ENCODE results near the gene CHI3L1.

The CHI3L1 gene

GRCh38 chr1:203140743-203141520 is 45.6 kb downstream of the CHI3L1 start:
- no peak overlapping the region for H3K4me2 ChIP-seq (ENCODE audit: insufficient read depth, low read length)
- H3K4me1 ChIP-seq (ENCODE audit: insufficient read depth, low read length), result no peaks in the 10 kb centered on the region
- no peak overlapping the region for H3K27ac ChIP-seq (ENCODE audit: low read length)
- no peak overlapping the region for H3K9ac ChIP-seq (ENCODE audit: low read depth, low read length)
- TF ChIP-seq CTCF (IDR thresholded peaks at IDR 0.05; ENCODE audit: borderline replicate concordance, extremely low read depth, low read length, poor library complexity, severe bottlenecking) (no peak), EZH2 (IDR thresholded peaks at IDR 0.05; ENCODE audit: borderline replicate concordance, low read depth, low read length, severe bottlenecking) (no peak)
- no peak for ATAC-seq (ENCODE audit: insufficient read depth, low read depth)
- DNase-seq, result no peak
- H3K36me3 ChIP-seq (ENCODE audit: insufficient read depth, low read length), result no peaks in the 10 kb centered on the region
- peaks cover 52% of the 10 kb centered on the region for H3K27me3 ChIP-seq (ENCODE audit: insufficient read depth, low read length, poor library complexity)
- H3K9me3 ChIP-seq (ENCODE audit: insufficient read depth, low read length, severe bottlenecking), result no peaks in the 10 kb centered on the region
- H3K79me2 ChIP-seq (ENCODE audit: insufficient read depth, low read length), result no peaks in the 10 kb centered on the region
- no peak overlapping the region for H3K4me3 ChIP-seq (ENCODE audit: low read depth in 1 of 2, low read length in 2 of 2)
- no peaks in the 10 kb centered on the region; the same call in 1 of the 2 replicates for H4K20me1 ChIP-seq (ENCODE audit: insufficient read depth, low read length)
- H2AFZ ChIP-seq (ENCODE audit: low read depth, low read length), result no peak overlapping the region

- Histone ChIP-seq H3K9me3 (ENCODE audit: insufficient read depth, low read length, severe bottlenecking) (no peaks in the 10 kb centered on the region), H2AFZ (ENCODE audit: low read depth, low read length) (no peak overlapping the region), H4K20me1 (ENCODE audit: insufficient read depth, low read length) (no peaks in the 10 kb centered on the region; the same call in 1 of the 2 replicates), H3K4me1 (ENCODE audit: insufficient read depth, low read length) (no peaks in the 10 kb centered on the region), H3K79me2 (ENCODE audit: insufficient read depth, low read length) (no peaks in the 10 kb centered on the region), H3K4me3 (ENCODE audit: low read depth in 1 of 2, low read length in 2 of 2) (no peak overlapping the region), H3K4me2 (ENCODE audit: insufficient read depth, low read length) (no peak overlapping the region), H3K9ac (ENCODE audit: low read depth, low read length) (no peak overlapping the region), H3K27ac (ENCODE audit: low read length) (no peak overlapping the region), H3K27me3 (ENCODE audit: insufficient read depth, low read length, poor library complexity) (peaks cover 52% of the 10 kb centered on the region), H3K36me3 (ENCODE audit: insufficient read depth, low read length) (no peaks in the 10 kb centered on the region)
- DNase-seq (no peak), ATAC-seq (ENCODE audit: insufficient read depth, low read depth) (no peak)
- TF ChIP-seq CTCF (IDR thresholded peaks at IDR 0.05; ENCODE audit: borderline replicate concordance, extremely low read depth, low read length, poor library complexity, severe bottlenecking) (no peak), EZH2 (IDR thresholded peaks at IDR 0.05; ENCODE audit: borderline replicate concordance, low read depth, low read length, severe bottlenecking) (no peak)
Measured at GRCh38 chr1:203139976-203140475, 46.5 kb downstream of the CHI3L1 start.

GRCh38 chr1:203138066-203138465 is 48.4 kb downstream of the CHI3L1 start:
- Histone ChIP-seq H3K9ac (ENCODE audit: low read depth, low read length) (no peak overlapping the region), H3K79me2 (ENCODE audit: insufficient read depth, low read length) (no peaks in the 10 kb centered on the region), H3K4me2 (ENCODE audit: insufficient read depth, low read length) (no peak overlapping the region), H4K20me1 (ENCODE audit: insufficient read depth, low read length) (no peaks in the 10 kb centered on the region; the same call in 1 of the 2 replicates), H3K9me3 (ENCODE audit: insufficient read depth, low read length, severe bottlenecking) (no peaks in the 10 kb centered on the region), H3K27ac (ENCODE audit: low read length) (no peak overlapping the region), H3K36me3 (ENCODE audit: insufficient read depth, low read length) (no peaks in the 10 kb centered on the region), H3K4me1 (ENCODE audit: insufficient read depth, low read length) (no peaks in the 10 kb centered on the region), H2AFZ (ENCODE audit: low read depth, low read length) (no peak overlapping the region), H3K27me3 (ENCODE audit: insufficient read depth, low read length, poor library complexity) (peaks cover 47% of the 10 kb centered on the region), H3K4me3 (ENCODE audit: low read depth in 1 of 2, low read length in 2 of 2) (no peak overlapping the region)
- TF ChIP-seq EZH2 (IDR thresholded peaks at IDR 0.05; ENCODE audit: borderline replicate concordance, low read depth, low read length, severe bottlenecking), result no peak
- TF ChIP-seq CTCF (IDR thresholded peaks at IDR 0.05; ENCODE audit: borderline replicate concordance, extremely low read depth, low read length, poor library complexity, severe bottlenecking), result no peak
- ATAC-seq (ENCODE audit: insufficient read depth, low read depth) (no peak), DNase-seq (no peak)

Data from DND-41 (cell line).